BE2C (cell line): ENCODE measurements around the gene PRKCG.

Experiments
- DNase-seq: peaks from one replicate; pipeline ENCODE4 v3.0.0-alpha.2; 2020
- H3K27me3 ChIP-seq: fragments of 250-450 bp; sonication (Bioruptor Pico); 2 replicates; pipeline ENCODE4 v1.5.1; 2020; ENCODE audit warnings: mild to moderate bottlenecking
- H3K36me3 ChIP-seq: fragments of 250-450 bp; sonication (Bioruptor Pico); 2 replicates; pipeline ENCODE4 v1.5.1; 2020; ENCODE audit warnings: mild to moderate bottlenecking
- H3K4me1 ChIP-seq: fragments of 250-450 bp; sonication (Bioruptor Pico); 2 replicates; pipeline ENCODE4 v1.5.1; 2020
- H3K4me3 ChIP-seq: 2 replicates; pipeline ENCODE4 v1.5.1; 2011; ENCODE audit warnings: low read depth, low read length
- H3K9me3 ChIP-seq: fragments of 250-450 bp; sonication (Bioruptor Pico); 2 replicates; pipeline ENCODE4 v1.5.1; 2020
- TF ChIP-seq, protein P1 (sequence below): IDR thresholded peaks from 2 replicates; pipeline ENCODE4 v1.5.1; 2012; ENCODE audit warnings: mild to moderate bottlenecking, low read depth, low read length

Gene PRKCG

DNA sequence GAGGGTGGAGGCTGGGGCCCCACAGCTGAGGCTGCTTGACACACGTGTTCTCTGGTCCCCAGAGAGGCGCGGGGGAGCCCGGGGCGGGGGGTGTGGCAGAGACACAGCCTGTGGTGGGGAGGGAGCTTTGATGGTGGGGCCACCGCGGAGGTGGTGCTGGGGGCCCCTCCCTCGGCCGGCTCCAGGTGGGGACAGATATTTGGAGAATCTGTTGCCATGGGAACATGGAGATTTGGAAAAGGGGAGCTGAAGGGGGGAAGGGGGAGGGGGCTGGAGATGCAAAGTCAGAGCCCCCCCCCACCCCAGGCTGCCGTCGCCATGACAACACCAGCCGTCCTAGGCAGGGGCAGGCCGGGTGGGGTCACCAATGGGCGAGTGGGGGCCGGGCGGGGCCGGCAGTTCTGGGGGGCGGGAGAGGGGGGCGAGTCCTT, 1.2 kb downstream of the PRKCG start:
- H3K36me3 ChIP-seq, result no peaks in the 10 kb centered on the region
- peaks cover 50% of the 10 kb centered on the region for H3K27me3 ChIP-seq
- H3K9me3 ChIP-seq, result no peaks in the 10 kb centered on the region
- no peak overlapping the region for H3K4me3 ChIP-seq
- TF ChIP-seq, protein P1, sequence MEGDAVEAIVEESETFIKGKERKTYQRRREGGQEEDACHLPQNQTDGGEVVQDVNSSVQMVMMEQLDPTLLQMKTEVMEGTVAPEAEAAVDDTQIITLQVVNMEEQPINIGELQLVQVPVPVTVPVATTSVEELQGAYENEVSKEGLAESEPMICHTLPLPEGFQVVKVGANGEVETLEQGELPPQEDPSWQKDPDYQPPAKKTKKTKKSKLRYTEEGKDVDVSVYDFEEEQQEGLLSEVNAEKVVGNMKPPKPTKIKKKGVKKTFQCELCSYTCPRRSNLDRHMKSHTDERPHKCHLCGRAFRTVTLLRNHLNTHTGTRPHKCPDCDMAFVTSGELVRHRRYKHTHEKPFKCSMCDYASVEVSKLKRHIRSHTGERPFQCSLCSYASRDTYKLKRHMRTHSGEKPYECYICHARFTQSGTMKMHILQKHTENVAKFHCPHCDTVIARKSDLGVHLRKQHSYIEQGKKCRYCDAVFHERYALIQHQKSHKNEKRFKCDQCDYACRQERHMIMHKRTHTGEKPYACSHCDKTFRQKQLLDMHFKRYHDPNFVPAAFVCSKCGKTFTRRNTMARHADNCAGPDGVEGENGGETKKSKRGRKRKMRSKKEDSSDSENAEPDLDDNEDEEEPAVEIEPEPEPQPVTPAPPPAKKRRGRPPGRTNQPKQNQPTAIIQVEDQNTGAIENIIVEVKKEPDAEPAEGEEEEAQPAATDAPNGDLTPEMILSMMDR, result no peak
- no peaks in the 10 kb centered on the region for H3K4me1 ChIP-seq
- DNase-seq, result no peak

DNA sequence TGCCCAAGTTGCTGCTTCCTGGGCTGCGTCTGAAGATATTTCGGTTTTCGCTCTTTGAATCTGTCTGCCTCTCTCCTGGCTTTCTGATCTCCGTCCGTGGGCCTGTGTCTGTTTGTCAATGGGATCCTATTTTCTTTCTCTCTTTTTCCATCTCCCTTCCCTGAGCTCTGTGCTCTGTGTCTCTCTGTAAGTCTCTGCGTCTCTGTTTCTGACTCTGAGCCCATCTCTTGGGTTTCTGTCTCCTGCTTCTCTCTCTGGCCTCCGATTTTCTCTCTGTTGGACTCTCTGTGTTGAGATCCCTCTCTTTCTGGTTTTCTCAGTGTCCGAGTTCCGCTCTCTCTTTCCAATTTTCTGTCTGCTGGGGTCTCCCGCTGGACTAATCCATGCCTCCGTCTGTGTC, 1.7 kb downstream of the PRKCG start:
- TF ChIP-seq, protein P1, result no peak
- no peaks in the 10 kb centered on the region for H3K36me3 ChIP-seq
- no peaks in the 10 kb centered on the region for H3K4me1 ChIP-seq
- H3K9me3 ChIP-seq, result no peaks in the 10 kb centered on the region
- no peak overlapping the region for H3K4me3 ChIP-seq
- no peak for DNase-seq
- peaks cover 50% of the 10 kb centered on the region for H3K27me3 ChIP-seq

DNA sequence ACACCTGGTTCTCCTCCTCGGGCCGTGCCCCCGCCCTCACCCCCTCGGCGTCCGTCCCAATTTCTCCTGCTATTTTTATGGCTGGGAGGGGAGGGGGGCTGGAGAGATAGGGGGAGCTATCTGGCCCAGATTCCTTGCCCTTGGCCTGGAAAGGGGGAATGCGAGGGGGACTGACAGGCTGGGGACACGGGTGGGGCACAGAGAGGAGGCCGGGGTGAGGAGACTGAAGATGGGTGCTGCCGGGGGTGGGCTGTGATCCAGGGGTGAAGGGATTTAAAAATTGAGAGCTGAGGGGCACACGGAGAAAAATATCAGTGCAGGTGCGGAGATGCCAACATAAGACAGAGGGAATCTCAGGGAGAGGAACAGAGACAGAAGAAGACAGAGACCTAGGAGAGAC, 2.3 kb downstream of the PRKCG start:
- H3K9me3 ChIP-seq, result no peaks in the 10 kb centered on the region
- TF ChIP-seq, protein P1, result no peak
- no peaks in the 10 kb centered on the region for H3K4me1 ChIP-seq
- H3K27me3 ChIP-seq, result peaks cover 50% of the 10 kb centered on the region
- no peaks in the 10 kb centered on the region for H3K36me3 ChIP-seq
- no peak overlapping the region for H3K4me3 ChIP-seq
- no peak for DNase-seq

DNA sequence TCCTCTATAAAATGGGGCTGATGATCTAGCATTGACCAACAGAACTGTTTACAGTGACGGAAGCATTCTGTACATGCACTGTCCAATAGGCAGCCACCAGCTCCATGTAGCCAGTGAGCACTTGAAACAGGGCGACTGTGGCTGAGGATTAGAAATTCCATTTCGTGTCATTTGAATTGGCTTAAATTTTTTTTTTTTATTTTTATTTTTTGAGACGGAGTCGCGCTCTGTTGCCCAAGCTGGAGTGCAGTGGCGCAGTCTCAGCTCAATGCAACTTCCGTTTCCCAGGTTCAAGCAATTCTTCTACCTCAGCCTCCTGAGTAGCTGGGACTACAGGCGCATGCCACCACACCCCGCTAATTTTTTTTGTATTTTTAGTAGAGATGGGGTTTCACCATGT, 3.0 kb downstream of the PRKCG start:
- TF ChIP-seq, protein P1, result no peak
- Histone ChIP-seq H3K9me3 (no peaks in the 10 kb centered on the region), H3K27me3 (peaks cover 50% of the 10 kb centered on the region), H3K36me3 (no peaks in the 10 kb centered on the region), H3K4me1 (no peaks in the 10 kb centered on the region), H3K4me3 (no peak overlapping the region)
- no peak for DNase-seq

DNA sequence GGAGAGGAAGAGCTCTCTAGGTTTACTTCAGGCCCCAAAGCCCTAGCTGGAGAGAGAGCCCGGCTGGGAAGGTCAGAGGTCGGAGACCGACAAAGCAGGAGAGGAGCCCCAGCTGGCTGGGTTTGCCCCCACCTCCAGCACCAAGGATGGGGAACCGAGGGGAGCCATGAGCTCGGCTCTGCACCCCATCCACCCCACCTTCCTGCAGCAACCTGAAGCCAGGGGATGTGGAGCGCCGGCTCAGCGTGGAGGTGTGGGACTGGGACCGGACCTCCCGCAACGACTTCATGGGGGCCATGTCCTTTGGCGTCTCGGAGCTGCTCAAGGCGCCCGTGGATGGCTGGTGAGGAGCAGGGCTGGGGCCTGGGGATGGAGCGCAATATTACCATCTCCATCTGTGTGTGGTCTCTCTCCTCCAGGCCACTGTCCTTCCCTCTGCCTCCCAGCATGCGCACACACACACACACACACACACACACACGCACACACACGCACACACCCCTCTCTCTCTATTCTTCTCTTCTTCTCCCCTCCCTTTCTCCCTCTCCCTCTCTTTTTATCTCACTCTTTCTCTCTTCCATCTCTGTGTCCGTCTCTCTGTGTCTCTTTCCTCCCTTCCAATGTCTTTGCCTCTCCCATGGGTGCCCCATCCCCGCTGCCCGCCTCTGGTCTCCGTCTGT, 10.4 kb downstream of the PRKCG start:
- TF ChIP-seq, protein P1, result no peak
- H3K36me3 ChIP-seq, result no peaks in the 10 kb centered on the region
- no peaks in the 10 kb centered on the region for H3K4me1 ChIP-seq
- no peaks in the 10 kb centered on the region for H3K27me3 ChIP-seq
- DNase-seq, result no peak
- no peak overlapping the region for H3K4me3 ChIP-seq
- H3K9me3 ChIP-seq, result no peaks in the 10 kb centered on the region

DNA sequence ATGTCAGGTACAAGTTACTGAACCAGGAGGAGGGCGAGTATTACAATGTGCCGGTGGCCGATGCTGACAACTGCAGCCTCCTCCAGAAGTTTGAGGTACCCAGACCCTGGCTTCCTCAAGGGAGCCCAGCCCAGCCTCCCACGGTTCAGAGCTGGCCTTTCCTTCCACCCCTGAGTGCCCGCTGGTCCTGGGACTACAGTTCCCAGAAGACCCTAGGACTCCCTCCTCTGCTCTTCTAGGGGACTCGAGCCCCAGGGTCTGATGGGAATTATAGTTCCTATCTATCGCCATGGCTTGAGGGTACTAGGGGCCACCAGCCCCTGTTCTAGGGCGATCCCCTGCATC, 11.0 kb downstream of the PRKCG start:
- peak; percentile 43 for DNase-seq
- Histone ChIP-seq H3K4me1 (no peaks in the 10 kb centered on the region), H3K36me3 (no peaks in the 10 kb centered on the region), H3K9me3 (no peaks in the 10 kb centered on the region), H3K4me3 (no peak overlapping the region), H3K27me3 (no peaks in the 10 kb centered on the region)
- TF ChIP-seq, protein P1, result no peak
